ENCODE data around the gene AACS. TPM values are rescaled to one million over a fixed set of nuclear protein-coding genes. Genes with fewer than 3 reads are reported as not detected.

Gene AACS
- total RNA-seq, 1 experiment from 2014 or later = 54.0 TPM

GRCh38 chr12:125185740-125186470, 120.7 kb downstream of the AACS start, which contains the start of gene TMEM132B (continued):
- peak; percentile 99 for TF ChIP-seq ZNF263 (CRISPR knock-in tag; IDR thresholded peaks at IDR 0.05; ENCODE audit: low read depth)
- no peak for TF ChIP-seq ATF2 (CRISPR knock-in tag; IDR thresholded peaks at IDR 0.05; ENCODE audit: borderline replicate concordance, low read depth)
- no peak for TF ChIP-seq ATF3 (CRISPR knock-in tag; conservative IDR thresholded peaks at IDR 0.05)
- peak; percentile 83 for TF ChIP-seq SP1 (CRISPR knock-in tag; conservative IDR thresholded peaks at IDR 0.05)
- no peak for TF ChIP-seq GRHL2 (CRISPR knock-in tag; IDR thresholded peaks at IDR 0.05; ENCODE audit: insufficient replicate concordance, severe bottlenecking)
- no peak for TF ChIP-seq PRDM15 (CRISPR knock-in tag; IDR thresholded peaks at IDR 0.05)
- no peak for TF ChIP-seq NR2C2 (CRISPR knock-in tag; IDR thresholded peaks at IDR 0.05)
- no peak for TF ChIP-seq NR1H2 (CRISPR knock-in tag; IDR thresholded peaks at IDR 0.05)
- TF ChIP-seq E2F4 (CRISPR knock-in tag; IDR thresholded peaks at IDR 0.05; ENCODE audit: borderline replicate concordance, low read depth) = no peak
- no peak for TF ChIP-seq PREB (CRISPR knock-in tag; IDR thresholded peaks at IDR 0.05; ENCODE audit: borderline replicate concordance)

GRCh38 chr12:125186471-125187147, 121.4 kb downstream of the AACS start:
- ATAC-seq = no peak; the same call in 1 of the 2 replicates
- TF ChIP-seq SMAD4 (CRISPR knock-in tag; IDR thresholded peaks at IDR 0.05) (no peak), OVOL2 (CRISPR knock-in tag; IDR thresholded peaks at IDR 0.05; ENCODE audit: borderline replicate concordance) (no peak)
- peak; percentile 49 for DNase-seq (ENCODE audit: low spot score)
- no peaks in the 10 kb centered on the region for H3K9me3 Mint-ChIP-seq
- ChIA-PET CTCF (interaction anchor here (0.5 to 3.6 kb wide), 13 partner anchors 16 to 1717 kb away, joined by 3 to 22 read pairs (median 4); no protein-coding TSS in a partner anchor), POLR2A (interaction anchor here (0.6 to 0.8 kb wide), 8 partner anchors 12 to 306 kb away, joined by 3 to 8 read pairs (median 4); no protein-coding TSS in a partner anchor)
- H3K4me3 Mint-ChIP-seq = peak overlapping the region; percentile 74
- H3K4me1 Mint-ChIP-seq = peaks cover 58% of the 10 kb centered on the region
- no peak overlapping the region for H3K27ac Mint-ChIP-seq
- peaks cover 30% of the 10 kb centered on the region for H3K27me3 Mint-ChIP-seq (ENCODE audit: low read depth)
- 0 out of 2 replicates have a peak, but pooled peaks cover under 1% of the 10 kb centered on the region for H3K36me3 Mint-ChIP-seq

All from WTC11 (cell line).